ENCODE results near the gene SUGCT.
"Not testable (repeated sequence)": the region's sequence is repeated elsewhere in the genome, so short reads cannot be mapped to it uniquely, and the experiment has no call there.

SUGCT gene

GRCh38 chr7:40586197-40586596 lies 451.4 kb downstream of the SUGCT start:
- DNase-seq, result no peak

GRCh38 chr7:40587419-40587818 lies 452.6 kb downstream of the SUGCT start:
- DNase-seq, result no peak

- DNase-seq, result no peak
These were observed 460.3 kb downstream of the SUGCT start for GRCh38 chr7:40595129-40595528.

- DNase-seq, result no peak
These were observed 461.0 kb downstream of the SUGCT start for GRCh38 chr7:40595832-40596231.

GRCh38 chr7:40597517-40597916 lies 462.7 kb downstream of the SUGCT start:
- DNase-seq, result no peak

GRCh38 chr7:40598915-40599314 lies 464.1 kb downstream of the SUGCT start:
- no peak for DNase-seq

GRCh38 chr7:40599836-40600235 lies 465.0 kb downstream of the SUGCT start:
- no peak for DNase-seq

- not testable (repeated sequence) for DNase-seq
These were observed 467.5 kb downstream of the SUGCT start for GRCh38 chr7:40602351-40602750.

GRCh38 chr7:40604601-40605438 lies 470.0 kb downstream of the SUGCT start:
- DNase-seq, result peak; percentile 6

- no peak for DNase-seq
These were observed 473.7 kb downstream of the SUGCT start for GRCh38 chr7:40608321-40609075.

GRCh38 chr7:40610461-40610860 lies 475.7 kb downstream of the SUGCT start:
- no peak for DNase-seq

- DNase-seq, result no peak
These were observed 476.5 kb downstream of the SUGCT start for GRCh38 chr7:40611095-40611871.

- DNase-seq, result no peak
These were observed 477.5 kb downstream of the SUGCT start for GRCh38 chr7:40612298-40612697.

- no peak for DNase-seq
These were observed 484.8 kb downstream of the SUGCT start for GRCh38 chr7:40619647-40620046.

GRCh38 chr7:40621592-40621998 lies 486.8 kb downstream of the SUGCT start:
- no peak for DNase-seq

GRCh38 chr7:40622941-40623501 lies 488.2 kb downstream of the SUGCT start:
- DNase-seq, result no peak

GRCh38 chr7:40623863-40624262 lies 489.1 kb downstream of the SUGCT start:
- DNase-seq, result no peak

GRCh38 chr7:40627361-40627760 lies 492.6 kb downstream of the SUGCT start:
- not testable (repeated sequence) for DNase-seq

GRCh38 chr7:40629891-40630290 lies 495.1 kb downstream of the SUGCT start:
- no peak for DNase-seq

- DNase-seq, result no peak
These were observed 499.3 kb downstream of the SUGCT start for GRCh38 chr7:40634118-40634517.

GRCh38 chr7:40638545-40639320 lies 503.9 kb downstream of the SUGCT start:
- DNase-seq, result no peak

- DNase-seq, result no peak
These were observed 505.8 kb downstream of the SUGCT start for GRCh38 chr7:40640566-40640965.
